HEK293T (cell line): ENCODE measurements around the gene PPP6R3.

ENCODE experiments used
- FOXM1 ChIP-seq: fragments of 450-650 bp; IDR thresholded peaks from 2 replicates; pipeline ENCODE4 v1.6.1; 2017; ENCODE audit warnings: mild to moderate bottlenecking, borderline replicate concordance
- TARDBP ChIP-seq: fragments of 450-650 bp; IDR thresholded peaks from 2 replicates; pipeline ENCODE4 v1.6.1; 2016

DNA sequence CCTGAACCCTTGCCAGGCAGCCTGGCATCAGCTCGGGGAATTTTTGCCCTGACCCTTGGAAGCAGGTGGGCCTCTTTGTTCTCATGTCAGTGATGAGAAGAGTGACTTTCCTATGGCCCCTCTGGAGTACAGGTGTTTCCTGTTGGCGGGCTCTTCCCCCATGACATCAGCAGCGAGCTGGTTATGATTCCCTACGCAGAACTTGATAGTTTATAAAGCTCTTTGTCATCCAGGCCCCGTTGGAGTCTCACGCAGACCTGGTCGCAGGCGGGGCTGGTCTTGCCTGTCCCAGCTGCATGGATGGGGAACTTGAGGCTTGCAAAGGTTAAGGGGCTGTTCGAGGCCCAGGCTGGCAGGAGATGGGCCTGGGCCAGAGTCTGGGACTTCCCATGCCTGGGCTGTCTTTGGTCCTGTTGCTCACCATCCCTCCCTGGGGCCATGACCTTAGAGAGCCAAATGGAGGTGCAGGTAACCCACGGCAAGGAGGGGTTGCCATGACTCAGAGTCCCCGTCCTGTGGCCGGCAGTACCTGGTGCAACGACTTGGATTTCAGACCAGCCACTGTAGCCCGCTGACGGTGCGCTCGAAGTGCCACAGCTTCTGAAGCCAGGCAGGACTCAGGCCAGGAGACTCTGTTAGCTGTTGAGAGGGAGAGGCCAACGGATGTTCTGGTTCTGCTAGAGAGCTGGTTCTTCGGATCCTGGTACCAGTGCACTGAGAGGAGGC lies 45.9 kb upstream of the PPP6R3 start:
- TF ChIP-seq FOXM1: no peak
- no peak for TF ChIP-seq TARDBP
